IPS-18c (cell line): ENCODE measurements around the gene PRDM16.

ENCODE experiments used
- H3K4me3 ChIP-seq: 2 replicates; pipeline ENCODE4 v1.7.0; 2013; ENCODE audit warnings: low read depth, mild to moderate bottlenecking, low read length, moderate library complexity; ENCODE audit not compliant: insufficient read depth
- H3K9me3 ChIP-seq: one replicate; pipeline ENCODE4 v1.6.1; 2013; ENCODE audit warnings: mild to moderate bottlenecking, low read length, moderate library complexity; ENCODE audit not compliant: control insufficient read depth, insufficient read depth

The PRDM16 gene

GRCh38 chr1:3105167-3105863 lies 36.3 kb downstream of the PRDM16 start:
- H3K4me3 ChIP-seq = no peak overlapping the region
- peaks cover 7% of the 10 kb centered on the region for H3K9me3 ChIP-seq

DNA sequence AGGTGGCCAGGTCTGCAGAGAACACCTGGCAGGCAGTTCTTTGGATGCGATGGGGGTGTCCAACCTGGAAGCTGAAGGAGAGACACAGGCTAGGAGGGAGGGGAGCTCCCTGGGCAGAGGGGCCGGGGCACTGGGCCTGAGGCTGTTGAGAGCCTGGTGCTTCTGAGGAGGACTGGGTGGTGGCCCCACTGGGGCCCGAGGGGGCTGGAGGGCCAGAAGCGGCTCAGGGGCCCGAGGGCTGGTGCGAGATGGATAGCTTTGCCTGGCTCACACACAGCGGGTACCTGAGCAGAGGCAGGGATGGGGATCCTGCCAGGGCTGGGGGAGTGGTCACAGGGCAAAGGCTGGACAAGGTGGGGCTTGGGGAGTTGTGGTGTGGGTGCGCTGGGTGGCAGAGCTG lies 37.2 kb downstream of the PRDM16 start:
- Histone ChIP-seq H3K9me3 (peaks cover 7% of the 10 kb centered on the region), H3K4me3 (no peak overlapping the region)

- no peak overlapping the region for H3K4me3 ChIP-seq
- H3K9me3 ChIP-seq = peaks cover 7% of the 10 kb centered on the region
Observed at GRCh38 chr1:3107201-3107600, 38.2 kb downstream of the PRDM16 start.

DNA sequence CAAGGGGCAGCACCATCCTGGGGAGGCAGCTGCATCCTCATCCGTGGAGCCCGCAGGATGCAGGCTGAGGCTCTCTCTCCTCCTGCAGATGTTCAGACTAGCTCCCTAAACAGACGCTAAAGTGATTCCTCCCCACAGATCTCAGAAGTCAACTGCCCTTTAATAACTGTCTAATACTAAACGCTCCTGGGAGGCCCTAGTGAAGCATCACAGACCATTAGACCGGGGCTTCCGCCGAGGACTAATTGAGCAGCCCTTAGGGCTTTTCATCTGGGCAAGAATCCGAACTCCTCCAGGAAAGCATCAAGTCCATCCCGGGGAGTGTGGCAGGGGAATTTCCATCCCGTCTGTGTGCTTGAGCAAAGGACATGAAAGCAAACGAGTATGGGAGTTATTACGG lies 40.4 kb downstream of the PRDM16 start:
- no peak overlapping the region for H3K4me3 ChIP-seq
- H3K9me3 ChIP-seq = peaks cover 7% of the 10 kb centered on the region

GRCh38 chr1:3111348-3112021 lies 42.5 kb downstream of the PRDM16 start:
- no peak overlapping the region for H3K4me3 ChIP-seq
- H3K9me3 ChIP-seq = peaks cover 7% of the 10 kb centered on the region

GRCh38 chr1:3112526-3112925 lies 43.5 kb downstream of the PRDM16 start:
- Histone ChIP-seq H3K9me3 (peaks cover 7% of the 10 kb centered on the region), H3K4me3 (no peak overlapping the region)

DNA sequence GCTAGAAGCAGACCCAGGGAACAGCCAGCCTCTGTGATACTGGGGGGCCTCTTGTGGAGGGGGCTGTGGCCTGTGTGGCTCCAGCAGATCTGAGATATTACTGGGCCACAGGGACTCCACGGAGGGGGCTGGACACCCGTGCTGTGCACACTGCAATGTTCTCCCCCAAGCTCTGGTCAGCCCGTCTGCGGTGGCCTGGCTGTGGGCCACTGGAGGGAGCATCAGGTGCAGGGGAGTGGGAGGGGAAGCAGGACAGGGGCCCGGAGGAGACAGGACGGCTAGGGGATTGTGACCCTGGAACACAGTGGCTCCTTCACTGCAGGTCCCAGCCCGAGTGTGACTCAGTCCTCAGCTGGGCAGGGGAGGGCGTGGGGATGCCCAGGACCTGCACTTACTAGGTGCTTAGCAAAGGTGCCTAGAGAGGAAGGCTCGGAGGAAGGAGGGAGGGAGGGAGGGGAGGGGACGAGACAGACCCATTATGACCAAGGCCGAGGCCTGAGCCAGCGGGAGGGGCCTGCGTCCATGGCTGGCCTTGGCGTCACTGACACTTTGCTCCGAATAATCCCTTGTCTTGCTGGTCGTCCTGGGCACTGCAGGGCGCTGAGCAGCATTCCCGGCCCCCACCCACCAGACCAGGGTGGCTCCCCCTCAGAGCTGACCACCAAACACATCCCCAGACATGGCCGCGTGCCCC lies 44.2 kb downstream of the PRDM16 start:
- Histone ChIP-seq H3K4me3 (no peak overlapping the region), H3K9me3 (peaks cover 4% of the 10 kb centered on the region)

DNA sequence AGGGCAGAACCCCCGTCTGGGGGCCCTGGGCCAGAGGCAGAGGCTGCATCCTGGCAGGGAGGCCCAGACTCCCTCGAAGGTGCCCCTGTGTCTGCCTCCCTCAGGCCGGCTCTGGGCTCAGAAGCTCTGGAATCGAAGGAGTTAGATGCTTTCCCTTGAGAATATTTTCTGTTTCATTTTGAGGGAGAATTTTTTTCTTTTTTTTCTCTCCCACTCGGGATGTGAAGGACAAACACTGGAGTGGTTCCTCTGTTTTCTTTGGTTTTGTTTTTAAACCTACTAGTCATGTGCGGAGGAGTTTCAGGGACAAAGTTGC lies 44.7 kb downstream of the PRDM16 start:
- no peaks in the 10 kb centered on the region for H3K9me3 ChIP-seq
- no peak overlapping the region for H3K4me3 ChIP-seq

GRCh38 chr1:3114131-3114744 lies 45.2 kb downstream of the PRDM16 start:
- H3K4me3 ChIP-seq = no peak overlapping the region

GRCh38 chr1:3114846-3115245 lies 45.8 kb downstream of the PRDM16 start:
- H3K4me3 ChIP-seq = no peak overlapping the region
- H3K9me3 ChIP-seq = no peaks in the 10 kb centered on the region

More at GRCh38 chr1:3114131-3114744, 45.2 kb downstream of the PRDM16 start:
- no peaks in the 10 kb centered on the region for H3K9me3 ChIP-seq

DNA sequence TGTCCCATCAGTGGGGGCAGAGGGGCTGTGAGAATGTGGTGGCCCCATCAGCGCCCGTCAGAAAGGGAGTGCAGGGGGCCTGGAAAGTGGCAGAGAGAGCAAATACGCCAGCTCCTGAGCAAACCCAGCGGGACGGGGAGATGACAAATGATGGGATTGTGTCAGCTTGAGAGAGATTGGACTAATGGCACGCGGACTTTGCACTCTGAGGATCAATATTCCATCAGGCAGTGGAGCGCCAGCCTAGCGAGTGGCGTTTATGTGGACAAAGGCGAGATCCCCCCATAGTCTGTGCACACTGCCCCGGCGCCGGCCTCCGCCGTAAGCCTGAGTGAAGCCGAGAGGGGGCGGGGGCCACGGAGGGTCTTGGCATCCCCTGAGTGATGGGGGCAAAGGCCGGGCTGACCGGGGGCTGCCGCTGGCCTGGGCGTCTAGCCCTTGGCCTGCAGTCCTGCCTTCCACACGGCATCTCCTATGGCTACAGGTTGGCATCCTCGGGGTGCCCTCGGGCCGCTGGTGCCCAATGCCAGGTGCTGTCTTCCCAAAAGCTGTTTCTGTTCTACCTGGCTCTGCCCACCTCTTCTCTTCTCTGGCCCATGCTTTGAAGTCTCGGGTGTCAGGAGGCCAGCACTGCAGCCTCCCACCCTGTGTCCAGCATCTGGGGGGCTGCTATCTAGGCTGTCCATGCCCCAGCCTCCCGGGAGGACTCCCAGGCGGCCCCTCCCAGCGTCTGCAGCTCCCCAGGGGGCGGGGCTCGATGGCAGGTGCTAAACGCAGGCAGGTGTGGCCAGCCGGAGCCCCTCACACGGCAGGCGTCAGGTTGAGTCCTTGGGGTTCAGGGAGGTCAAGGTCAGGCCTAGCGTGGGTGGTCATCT lies 46.5 kb downstream of the PRDM16 start:
- H3K9me3 ChIP-seq = no peaks in the 10 kb centered on the region
- no peak overlapping the region for H3K4me3 ChIP-seq

DNA sequence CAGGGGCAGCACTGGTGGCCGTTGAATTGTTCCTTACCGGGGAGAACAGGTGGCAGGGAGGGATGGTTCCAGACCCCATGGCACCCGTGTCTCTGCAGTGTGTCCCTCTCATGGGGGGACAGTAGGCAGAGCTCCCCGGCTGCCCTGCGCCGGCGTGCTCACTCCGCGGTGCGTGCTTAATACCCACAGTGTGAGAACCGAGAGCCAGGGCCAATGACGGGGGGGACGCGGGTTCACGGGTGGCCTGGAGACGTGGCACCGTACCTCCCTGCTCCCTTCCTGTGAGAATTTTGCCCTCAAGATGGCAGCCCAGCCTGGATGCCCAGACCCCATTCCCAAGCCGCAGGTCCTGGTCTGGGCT lies 47.1 kb downstream of the PRDM16 start:
- Histone ChIP-seq H3K9me3 (no peaks in the 10 kb centered on the region), H3K4me3 (no peak overlapping the region)

- H3K9me3 ChIP-seq = no peaks in the 10 kb centered on the region
Observed at GRCh38 chr1:3116560-3116959, 47.6 kb downstream of the PRDM16 start.

DNA sequence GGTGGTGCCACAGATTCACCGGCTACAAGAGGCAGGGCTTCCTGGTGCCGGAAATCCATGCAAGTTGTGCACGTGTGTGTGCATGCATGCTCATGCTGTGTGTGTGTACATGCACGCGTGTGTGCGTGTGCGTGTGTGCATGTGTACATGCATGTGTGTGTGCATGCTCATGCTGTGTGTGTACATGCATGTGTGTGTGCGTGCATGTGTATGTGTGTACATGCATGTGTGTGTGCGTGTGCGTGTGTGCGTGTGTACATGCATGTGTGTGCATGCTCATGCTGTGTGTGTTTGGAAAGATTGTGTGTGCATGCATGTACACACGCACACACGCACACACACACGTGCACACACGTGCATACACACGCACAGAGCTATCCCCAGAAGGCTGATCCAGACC lies 48.9 kb downstream of the PRDM16 start:
- no peaks in the 10 kb centered on the region for H3K9me3 ChIP-seq
- H3K4me3 ChIP-seq = no peak overlapping the region

More at GRCh38 chr1:3116560-3116959, 47.6 kb downstream of the PRDM16 start:
- H3K4me3 ChIP-seq = no peak overlapping the region

- no peak overlapping the region for H3K4me3 ChIP-seq
- no peaks in the 10 kb centered on the region for H3K9me3 ChIP-seq
Observed at GRCh38 chr1:3119061-3119460, 50.1 kb downstream of the PRDM16 start.

- H3K4me3 ChIP-seq = no peak overlapping the region
- no peaks in the 10 kb centered on the region for H3K9me3 ChIP-seq
Observed at GRCh38 chr1:3119725-3120124, 50.7 kb downstream of the PRDM16 start.

- H3K4me3 ChIP-seq = no peak overlapping the region
- no peaks in the 10 kb centered on the region for H3K9me3 ChIP-seq
Observed at GRCh38 chr1:3120140-3120539, 51.1 kb downstream of the PRDM16 start.
